ENCODE measurements around the gene RPUSD1.

RPUSD1 gene

GRCh38 chr16:735982-736453 lies 52.2 kb downstream of the RPUSD1 start:
- POLR2A ChIA-PET: no interaction called here
- Histone ChIP-seq H3K4me3 (ENCODE audit: control insufficient read depth in 1 of 7, extremely low read depth in 1 of 7, insufficient read depth in 4 of 7, low read depth in 2 of 7, low read length in 6 of 7) (no peak overlapping the region), H3K27ac (ENCODE audit: insufficient read depth in 1 of 2, low read depth in 1 of 2, low read length in 2 of 2, poor library complexity in 1 of 2, severe bottlenecking in 2 of 2) (peak overlapping the region in 1 of 2 experiments; percentile 73), H3K4me1 (ENCODE audit: control extremely low read depth in 1 of 4, control insufficient read depth in 4 of 4, insufficient read depth in 4 of 4, low read length in 3 of 4) (peaks cover 0 to 38% (median 29%) of the 10 kb centered on the region in 4 experiments), H3K9me3 (ENCODE audit: control extremely low read depth in 1 of 5, control insufficient read depth in 4 of 5, insufficient read depth in 2 of 5, low read depth in 1 of 5, low read length in 4 of 5) (no peaks in the 10 kb centered on the region), H3K27me3 (replicated peaks in 2 of 5; ENCODE audit: control insufficient read depth in 4 of 5, insufficient read depth in 5 of 5, low read length in 4 of 5) (no peaks in the 10 kb centered on the region), H3K36me3 (ENCODE audit: control insufficient read depth in 4 of 4, insufficient read depth in 4 of 4, low read length in 3 of 4) (peaks cover 3 to 59% (median 46%) of the 10 kb centered on the region in 4 experiments)
- 98% methylated on average over 13 of the region's 13 CpGs for WGBS (ENCODE audit: insufficient coverage)
- CTCF ChIA-PET: interaction anchor here (0.6 to 1.6 kb wide), 7 partner anchors 9 to 1412 kb away, joined by 3 to 5 read pairs (median 3); partner anchors contain the start of genes ANTKMT, CCDC78 and HAGHL
- no peak for DNase-seq

- peak overlapping the region in 1 of 2 experiments; percentile 73 for H3K27ac ChIP-seq (ENCODE audit: insufficient read depth in 1 of 2, low read depth in 1 of 2, low read length in 2 of 2, poor library complexity in 1 of 2, severe bottlenecking in 2 of 2)
- no peak overlapping the region for H3K4me3 ChIP-seq (ENCODE audit: control insufficient read depth in 1 of 7, extremely low read depth in 1 of 7, insufficient read depth in 4 of 7, low read depth in 2 of 7, low read length in 6 of 7)
- H3K9me3 ChIP-seq (ENCODE audit: control extremely low read depth in 1 of 5, control insufficient read depth in 4 of 5, insufficient read depth in 2 of 5, low read depth in 1 of 5, low read length in 4 of 5): no peaks in the 10 kb centered on the region
- peaks cover 0 to 36% (median 27%) of the 10 kb centered on the region in 4 experiments for H3K4me1 ChIP-seq (ENCODE audit: control extremely low read depth in 1 of 4, control insufficient read depth in 4 of 4, insufficient read depth in 4 of 4, low read length in 3 of 4)
- H3K27me3 ChIP-seq (replicated peaks in 2 of 5; ENCODE audit: control insufficient read depth in 4 of 5, insufficient read depth in 5 of 5, low read length in 4 of 5): no peaks in the 10 kb centered on the region
- no peak for DNase-seq
- ChIA-PET CTCF (interaction anchor here (0.7 to 1.3 kb wide), 5 partner anchors 8 to 51 kb away, joined by 3 to 5 read pairs (median 3); partner anchors contain the start of genes ANTKMT, CCDC78 and HAGHL), POLR2A (no interaction called here)
- WGBS (ENCODE audit: insufficient coverage): 96% methylated on average over 25 of the region's 25 CpGs
- peaks cover 3 to 67% (median 52%) of the 10 kb centered on the region in 4 experiments for H3K36me3 ChIP-seq (ENCODE audit: control insufficient read depth in 4 of 4, insufficient read depth in 4 of 4, low read length in 3 of 4)
Measured at GRCh38 chr16:734981-735881, 53.0 kb downstream of the RPUSD1 start.

Measured in common myeloid progenitor, CD34-positive (primary cell).